Measurements from ENCODE around the gene LYL1.

GRCh38 chr19:13078381-13078780 is 24.3 kb downstream of the LYL1 start:
- TF ChIP-seq, protein P1, sequence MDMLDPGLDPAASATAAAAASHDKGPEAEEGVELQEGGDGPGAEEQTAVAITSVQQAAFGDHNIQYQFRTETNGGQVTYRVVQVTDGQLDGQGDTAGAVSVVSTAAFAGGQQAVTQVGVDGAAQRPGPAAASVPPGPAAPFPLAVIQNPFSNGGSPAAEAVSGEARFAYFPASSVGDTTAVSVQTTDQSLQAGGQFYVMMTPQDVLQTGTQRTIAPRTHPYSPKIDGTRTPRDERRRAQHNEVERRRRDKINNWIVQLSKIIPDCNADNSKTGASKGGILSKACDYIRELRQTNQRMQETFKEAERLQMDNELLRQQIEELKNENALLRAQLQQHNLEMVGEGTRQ (IDR thresholded peaks at IDR 0.05; ENCODE audit: low read depth, low read length): no peak
- TF ChIP-seq, protein P2, sequence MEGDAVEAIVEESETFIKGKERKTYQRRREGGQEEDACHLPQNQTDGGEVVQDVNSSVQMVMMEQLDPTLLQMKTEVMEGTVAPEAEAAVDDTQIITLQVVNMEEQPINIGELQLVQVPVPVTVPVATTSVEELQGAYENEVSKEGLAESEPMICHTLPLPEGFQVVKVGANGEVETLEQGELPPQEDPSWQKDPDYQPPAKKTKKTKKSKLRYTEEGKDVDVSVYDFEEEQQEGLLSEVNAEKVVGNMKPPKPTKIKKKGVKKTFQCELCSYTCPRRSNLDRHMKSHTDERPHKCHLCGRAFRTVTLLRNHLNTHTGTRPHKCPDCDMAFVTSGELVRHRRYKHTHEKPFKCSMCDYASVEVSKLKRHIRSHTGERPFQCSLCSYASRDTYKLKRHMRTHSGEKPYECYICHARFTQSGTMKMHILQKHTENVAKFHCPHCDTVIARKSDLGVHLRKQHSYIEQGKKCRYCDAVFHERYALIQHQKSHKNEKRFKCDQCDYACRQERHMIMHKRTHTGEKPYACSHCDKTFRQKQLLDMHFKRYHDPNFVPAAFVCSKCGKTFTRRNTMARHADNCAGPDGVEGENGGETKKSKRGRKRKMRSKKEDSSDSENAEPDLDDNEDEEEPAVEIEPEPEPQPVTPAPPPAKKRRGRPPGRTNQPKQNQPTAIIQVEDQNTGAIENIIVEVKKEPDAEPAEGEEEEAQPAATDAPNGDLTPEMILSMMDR (conservative IDR thresholded peaks at IDR 0.05; ENCODE audit: low read depth, low read length): no peak
- TF ChIP-seq SMC3 (IDR thresholded peaks at IDR 0.05; ENCODE audit: low read depth, low read length): no peak
